NCI-H2081 (cell line): ENCODE measurements around the gene NIPAL3.
"Not testable (repeated sequence)": the region's sequence is repeated elsewhere in the genome, so short reads cannot be mapped to it uniquely, and the experiment has no call there.

Experiments
- DNase-seq, 2 experiments: peaks; one replicate each; lab custom pipeline; 2025; lab: John Stamatoyannopoulos, UW

Gene NIPAL3

GRCh38 chr1:24516506-24516905, 100.9 kb downstream of the NIPAL3 start:
- DNase-seq: no peak

GRCh38 chr1:24517898-24518297, 102.3 kb downstream of the NIPAL3 start:
- DNase-seq: no peak

- DNase-seq: not testable (repeated sequence)
These were observed 104.7 kb downstream of the NIPAL3 start for GRCh38 chr1:24520282-24520681.
